Liver (tissue), 9 donors: ENCODE data around the gene CITED1. TPM values are rescaled to one million over a fixed set of nuclear protein-coding genes. Genes with fewer than 3 reads are reported as not detected.

Experiments
- DNase-seq: peaks from one replicate; pipeline ENCODE4 v3.0.0-alpha.2; 2017; ENCODE audit warnings: low spot score
- H3K27ac ChIP-seq, 2 donors: one replicate each; pipeline ENCODE4 v1.7.0; 2013; ENCODE audit warnings: inconsistent platforms in 2 of 2, low read length in 2 of 2, control low read depth in 1 of 2, low read depth in 1 of 2, mild to moderate bottlenecking in 1 of 2
- H3K27me3 ChIP-seq, 4 donors: one replicate each; pipeline versions ENCODE4 v1.6.1 to v1.7.0; 2013; ENCODE audit warnings: low read length in 3 of 4, inconsistent platforms in 1 of 4, mild to moderate bottlenecking in 1 of 4, moderate library complexity in 1 of 4; ENCODE audit not compliant: control insufficient read depth in 4 of 4, insufficient read depth in 4 of 4
- H3K36me3 ChIP-seq, 4 donors: one replicate each; pipeline versions ENCODE4 v1.6.1 to v1.7.0; 2013; ENCODE audit warnings: low read length in 3 of 4, mild to moderate bottlenecking in 3 of 4, low read depth in 1 of 4, moderate library complexity in 1 of 4; ENCODE audit not compliant: control insufficient read depth in 4 of 4, insufficient read depth in 3 of 4
- H3K4me1 ChIP-seq, 4 donors: one replicate each; pipeline versions ENCODE4 v1.6.1 to v1.7.0; 2013; ENCODE audit warnings: low read length in 3 of 4, mild to moderate bottlenecking in 3 of 4, moderate library complexity in 1 of 4; ENCODE audit not compliant: control insufficient read depth in 4 of 4, insufficient read depth in 4 of 4
- H3K4me3 ChIP-seq, 3 donors: one replicate each; pipeline versions ENCODE4 v1.6.1 to v1.7.0; 2013; ENCODE audit warnings: low read length in 3 of 3, control low read depth in 1 of 3, low read depth in 1 of 3, mild to moderate bottlenecking in 1 of 3
- H3K9ac ChIP-seq, 2 donors: one replicate each; pipeline ENCODE4 v1.7.0; 2013; ENCODE audit warnings: low read length in 2 of 2, mild to moderate bottlenecking in 2 of 2, moderate library complexity in 2 of 2, control low read depth in 1 of 2, low read depth in 1 of 2
- H3K9me3 ChIP-seq, 4 donors: one replicate each; pipeline versions ENCODE4 v1.6.1 to v1.7.0; 2013; ENCODE audit warnings: low read length in 3 of 4; ENCODE audit not compliant: control insufficient read depth in 4 of 4
- EGR1 ChIP-seq, 2 donors: IDR thresholded peaks; 2 replicates each; pipeline ENCODE4 v1.6.1; 2016 to 2018; ENCODE audit warnings: antibody characterized with exemption in 2 of 2, low read depth in 2 of 2
- FOXA2 ChIP-seq: IDR thresholded peaks from 2 replicates; pipeline ENCODE4 v1.6.1; 2016; ENCODE audit warnings: antibody characterized with exemption
- GABPA ChIP-seq, 2 donors: IDR thresholded peaks in 1 of 2; conservative IDR thresholded peaks in 1 of 2; 2 replicates each; pipeline ENCODE4 v1.6.1; 2016; ENCODE audit warnings: antibody characterized with exemption in 2 of 2, mild to moderate bottlenecking in 1 of 2, moderate library complexity in 1 of 2
- HNF4A ChIP-seq, 2 donors: conservative IDR thresholded peaks; 2 replicates each; pipeline ENCODE4 v1.6.1; 2016; ENCODE audit warnings: antibody characterized with exemption in 2 of 2, mild to moderate bottlenecking in 2 of 2
- JUND ChIP-seq, 2 donors: IDR thresholded peaks; 2 replicates each; pipeline ENCODE4 v1.6.1; 2016; ENCODE audit warnings: antibody characterized with exemption in 2 of 2
- NR2F2 ChIP-seq: IDR thresholded peaks from 2 replicates; pipeline ENCODE4 v1.6.1; 2016; ENCODE audit warnings: antibody characterized with exemption
- RAD21 ChIP-seq, 2 donors: IDR thresholded peaks; 2 replicates each; pipeline ENCODE4 v1.6.1; 2016; ENCODE audit warnings: antibody characterized with exemption in 2 of 2, mild to moderate bottlenecking in 2 of 2
- RXRA ChIP-seq, 2 donors: IDR thresholded peaks; 2 replicates each; pipeline ENCODE4 v1.6.1; 2017 to 2018; ENCODE audit warnings: antibody characterized with exemption in 2 of 2, mild to moderate bottlenecking in 1 of 2
- SP1 ChIP-seq: IDR thresholded peaks from 2 replicates; pipeline ENCODE4 v1.6.1; 2018; ENCODE audit warnings: antibody characterized with exemption, mild to moderate bottlenecking
- TAF1 ChIP-seq: conservative IDR thresholded peaks from 2 replicates; pipeline ENCODE4 v1.6.1; 2016; ENCODE audit warnings: antibody characterized with exemption, mild to moderate bottlenecking
- YY1 ChIP-seq: IDR thresholded peaks from 2 replicates; pipeline ENCODE4 v1.6.1; 2016; ENCODE audit warnings: antibody characterized with exemption, mild to moderate bottlenecking
- WGBS: extraction: QIAGEN DNeasy Blood & Tissue Kit; methylation state at CpG from one replicate; pipeline ENCODE4 v1.1.7; 2013; 5-methylcytosine and 5-hydroxymethylcytosine counted together
- polyA plus RNA-seq, 2 donors: library from polyadenylated mRNA; stranded (reverse) in 1 of 2; unstranded in 1 of 2; fragments of 200-250 nt in 1 of 2; fragments of >200 nt in 1 of 2; fragmentation: Nextera tagmentation in 1 of 2; extraction: Ambion mirVana in 1 of 2; gene quantifications; one replicate each; pipeline versions ENCODE4 v1.2.1 to v1.2.3, GENCODE V29; 2013 to 2015
- total RNA-seq, 2 donors: library from RNA; depleted of rRNA; stranded (reverse); fragments of >200 nt; gene quantifications; one replicate each; pipeline ENCODE4 v1.2.3, GENCODE V29; 2014
- TF ChIP-seq, protein P1 (sequence below): IDR thresholded peaks from 2 replicates; pipeline ENCODE4 v1.6.1; 2016; ENCODE audit warnings: antibody characterized with exemption
- TF ChIP-seq, protein P2 (sequence below): IDR thresholded peaks from 2 replicates; pipeline ENCODE4 v1.6.1; 2016; ENCODE audit warnings: antibody characterized with exemption
- TF ChIP-seq, protein P3 (sequence below): IDR thresholded peaks from 2 replicates; pipeline ENCODE4 v1.6.1; 2016; ENCODE audit warnings: antibody characterized with exemption
- TF ChIP-seq, protein P4 (sequence below): IDR thresholded peaks from 2 replicates; pipeline ENCODE4 v1.6.1; 2016; ENCODE audit warnings: antibody characterized with exemption, mild to moderate bottlenecking
- donor health status: healthy.
- donor health status: healthy.
- donor health status: healthy.
- donor health status: healthy.
- donor health status: healthy.

CITED1 gene
- total and polyA plus RNA-seq, 4 donors: 0.09 TPM; not detected in 3

DNA sequence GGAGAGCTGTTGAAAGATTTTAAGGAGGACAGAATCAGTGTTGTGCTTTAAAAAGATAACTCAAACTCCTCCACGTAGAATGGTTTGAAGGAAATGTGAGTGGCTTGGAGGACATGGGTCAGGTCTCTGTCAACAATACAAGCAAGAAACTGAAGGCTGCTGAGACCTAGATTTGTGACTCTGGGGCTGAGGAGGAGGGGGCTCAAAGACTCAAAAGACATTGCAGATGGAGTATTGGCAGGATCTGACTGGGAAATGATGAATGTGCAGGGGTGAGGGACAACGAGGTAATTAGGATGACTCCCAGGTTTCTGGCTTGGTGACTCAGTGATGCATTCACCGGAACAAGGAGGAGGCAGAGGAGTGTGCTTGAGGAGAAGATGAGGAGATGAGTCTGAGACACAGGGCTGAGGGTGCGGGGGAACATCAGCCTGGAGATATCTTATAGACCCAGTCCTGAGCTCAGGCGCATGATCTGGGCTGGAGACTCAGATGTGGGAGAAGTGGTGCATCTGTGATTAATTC lies 25.3 kb downstream of the CITED1 start:
- Histone ChIP-seq H3K27me3 (no peaks in the 10 kb centered on the region), H3K9me3 (no peaks in the 10 kb centered on the region)

DNA sequence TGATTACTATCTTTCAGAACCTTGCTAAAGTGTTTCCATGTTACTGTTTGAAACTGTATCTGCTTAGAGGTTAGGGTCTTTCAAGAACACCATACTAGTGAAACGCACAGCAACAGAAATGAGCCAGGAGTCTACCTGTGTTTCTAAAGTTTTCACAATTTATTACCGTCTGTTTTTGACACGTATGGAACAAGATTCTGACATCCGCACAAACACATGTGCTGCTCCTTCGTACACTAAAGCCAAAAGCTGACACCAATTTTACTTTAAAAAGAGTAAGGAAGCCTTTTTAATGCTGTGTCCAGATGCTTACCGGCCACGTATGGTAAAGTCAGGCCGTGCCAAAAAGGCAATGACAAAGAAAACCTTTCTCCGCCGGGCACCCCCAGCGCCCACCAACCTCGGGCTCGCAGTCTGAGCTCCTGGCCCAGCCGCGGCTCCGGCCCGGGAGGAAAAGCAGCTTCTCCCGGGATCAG lies 29.2 kb downstream of the CITED1 start:
- peak overlapping the region; percentile 63 to 97 for H3K9ac ChIP-seq
- peaks cover 0 to 8% (median 7%) of the 10 kb centered on the region in 4 donors for H3K4me1 ChIP-seq
- peaks cover 7 to 41% (median 30%) of the 10 kb centered on the region in 4 donors for H3K36me3 ChIP-seq
- WGBS: under 1% methylated on average over 18 of the region's 18 CpGs
- peak overlapping the region; percentile 75 for H3K27ac ChIP-seq
- H3K9me3 ChIP-seq: no peaks in the 10 kb centered on the region
- DNase-seq: no peak
- TF ChIP-seq EGR1 (IDR thresholded peaks at IDR 0.05; ENCODE audit: low read depth in 2 of 2) (no peak), YY1 (no peak), RXRA (IDR thresholded peaks at IDR 0.05) (no peak), TAF1 (no peak), SP1 (no peak), NR2F2 (no peak), FOXA2 (no peak), RAD21 (IDR thresholded peaks at IDR 0.05) (no peak), HNF4A (conservative IDR thresholded peaks at IDR 0.05) (no peak)
- TF ChIP-seq, protein P1, sequence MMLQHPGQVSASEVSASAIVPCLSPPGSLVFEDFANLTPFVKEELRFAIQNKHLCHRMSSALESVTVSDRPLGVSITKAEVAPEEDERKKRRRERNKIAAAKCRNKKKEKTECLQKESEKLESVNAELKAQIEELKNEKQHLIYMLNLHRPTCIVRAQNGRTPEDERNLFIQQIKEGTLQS: no peak
- TF ChIP-seq, protein P2, sequence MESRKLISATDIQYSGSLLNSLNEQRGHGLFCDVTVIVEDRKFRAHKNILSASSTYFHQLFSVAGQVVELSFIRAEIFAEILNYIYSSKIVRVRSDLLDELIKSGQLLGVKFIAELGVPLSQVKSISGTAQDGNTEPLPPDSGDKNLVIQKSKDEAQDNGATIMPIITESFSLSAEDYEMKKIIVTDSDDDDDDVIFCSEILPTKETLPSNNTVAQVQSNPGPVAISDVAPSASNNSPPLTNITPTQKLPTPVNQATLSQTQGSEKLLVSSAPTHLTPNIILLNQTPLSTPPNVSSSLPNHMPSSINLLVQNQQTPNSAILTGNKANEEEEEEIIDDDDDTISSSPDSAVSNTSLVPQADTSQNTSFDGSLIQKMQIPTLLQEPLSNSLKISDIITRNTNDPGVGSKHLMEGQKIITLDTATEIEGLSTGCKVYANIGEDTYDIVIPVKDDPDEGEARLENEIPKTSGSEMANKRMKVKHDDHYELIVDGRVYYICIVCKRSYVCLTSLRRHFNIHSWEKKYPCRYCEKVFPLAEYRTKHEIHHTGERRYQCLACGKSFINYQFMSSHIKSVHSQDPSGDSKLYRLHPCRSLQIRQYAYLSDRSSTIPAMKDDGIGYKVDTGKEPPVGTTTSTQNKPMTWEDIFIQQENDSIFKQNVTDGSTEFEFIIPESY: no peak
- TF ChIP-seq, protein P3, sequence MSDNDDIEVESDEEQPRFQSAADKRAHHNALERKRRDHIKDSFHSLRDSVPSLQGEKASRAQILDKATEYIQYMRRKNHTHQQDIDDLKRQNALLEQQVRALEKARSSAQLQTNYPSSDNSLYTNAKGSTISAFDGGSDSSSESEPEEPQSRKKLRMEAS: no peak
- H3K4me3 ChIP-seq: peak overlapping the region; percentile 50 to 93 (median 92)
- no peaks in the 10 kb centered on the region for H3K27me3 ChIP-seq

More for the DNA sequence above, 25.3 kb downstream of the CITED1 start:
- H3K9ac ChIP-seq: no peak overlapping the region
- H3K27ac ChIP-seq: no peak overlapping the region
- WGBS: 72% methylated on average over 5 of the region's 5 CpGs
- H3K36me3 ChIP-seq: peaks cover 0 to 5% (median 1%) of the 10 kb centered on the region in 4 donors
- no peak overlapping the region for H3K4me3 ChIP-seq
- no peak for DNase-seq
- TF ChIP-seq, protein P4, sequence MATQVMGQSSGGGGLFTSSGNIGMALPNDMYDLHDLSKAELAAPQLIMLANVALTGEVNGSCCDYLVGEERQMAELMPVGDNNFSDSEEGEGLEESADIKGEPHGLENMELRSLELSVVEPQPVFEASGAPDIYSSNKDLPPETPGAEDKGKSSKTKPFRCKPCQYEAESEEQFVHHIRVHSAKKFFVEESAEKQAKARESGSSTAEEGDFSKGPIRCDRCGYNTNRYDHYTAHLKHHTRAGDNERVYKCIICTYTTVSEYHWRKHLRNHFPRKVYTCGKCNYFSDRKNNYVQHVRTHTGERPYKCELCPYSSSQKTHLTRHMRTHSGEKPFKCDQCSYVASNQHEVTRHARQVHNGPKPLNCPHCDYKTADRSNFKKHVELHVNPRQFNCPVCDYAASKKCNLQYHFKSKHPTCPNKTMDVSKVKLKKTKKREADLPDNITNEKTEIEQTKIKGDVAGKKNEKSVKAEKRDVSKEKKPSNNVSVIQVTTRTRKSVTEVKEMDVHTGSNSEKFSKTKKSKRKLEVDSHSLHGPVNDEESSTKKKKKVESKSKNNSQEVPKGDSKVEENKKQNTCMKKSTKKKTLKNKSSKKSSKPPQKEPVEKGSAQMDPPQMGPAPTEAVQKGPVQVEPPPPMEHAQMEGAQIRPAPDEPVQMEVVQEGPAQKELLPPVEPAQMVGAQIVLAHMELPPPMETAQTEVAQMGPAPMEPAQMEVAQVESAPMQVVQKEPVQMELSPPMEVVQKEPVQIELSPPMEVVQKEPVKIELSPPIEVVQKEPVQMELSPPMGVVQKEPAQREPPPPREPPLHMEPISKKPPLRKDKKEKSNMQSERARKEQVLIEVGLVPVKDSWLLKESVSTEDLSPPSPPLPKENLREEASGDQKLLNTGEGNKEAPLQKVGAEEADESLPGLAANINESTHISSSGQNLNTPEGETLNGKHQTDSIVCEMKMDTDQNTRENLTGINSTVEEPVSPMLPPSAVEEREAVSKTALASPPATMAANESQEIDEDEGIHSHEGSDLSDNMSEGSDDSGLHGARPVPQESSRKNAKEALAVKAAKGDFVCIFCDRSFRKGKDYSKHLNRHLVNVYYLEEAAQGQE: no peak
- no peak for TF ChIP-seq RXRA (IDR thresholded peaks at IDR 0.05)
- TF ChIP-seq SP1: no peak
- no peak for TF ChIP-seq RAD21 (IDR thresholded peaks at IDR 0.05)
- no peak for TF ChIP-seq JUND (IDR thresholded peaks at IDR 0.05)
- TF ChIP-seq GABPA (IDR thresholded peaks at IDR 0.05 in 1 of 2, conservative IDR thresholded peaks at IDR 0.05 in 1 of 2): no peak
- peaks cover 0 to 8% (median 7%) of the 10 kb centered on the region in 4 donors for H3K4me1 ChIP-seq
